PFSK-1 (cell line): ENCODE data around the gene BPGM. TPM values are rescaled to one million over a fixed set of nuclear protein-coding genes. Genes with fewer than 3 reads are reported as not detected.

Experiments
- FOXP2 ChIP-seq: optimal IDR thresholded peaks from 2 replicates; pipeline ENCODE3; 2011; ENCODE audit warnings: borderline replicate concordance, control low read depth, inconsistent platforms; ENCODE audit not compliant: insufficient read depth; ENCODE audit errors: extremely low read length, extremely low read depth
- POLR2AphosphoS5 ChIP-seq: IDR thresholded peaks from 2 replicates; pipeline ENCODE4 v1.6.1; 2012; ENCODE audit warnings: low read depth, mild to moderate bottlenecking, control low read depth, low read length, moderate library complexity
- REST ChIP-seq, 2 experiments: IDR thresholded peaks; 2 replicates each; pipeline versions ENCODE4 v1.6.1 to v1.8.0; 2011 to 2012; ENCODE audit warnings: low read depth in 2 of 2, low read length in 2 of 2, control low read depth in 1 of 2, inconsistent platforms in 1 of 2, mild to moderate bottlenecking in 1 of 2, moderate library complexity in 1 of 2; ENCODE audit not compliant: insufficient read depth in 1 of 2
- SIN3A ChIP-seq: IDR thresholded peaks from 2 replicates; pipeline ENCODE4 v1.6.1; 2012; ENCODE audit warnings: mild to moderate bottlenecking, low read length, moderate library complexity, borderline replicate concordance; ENCODE audit not compliant: insufficient read depth
- TAF1 ChIP-seq: IDR thresholded peaks from 2 replicates; pipeline ENCODE4 v1.6.1; 2012; ENCODE audit warnings: low read length, control low read depth, borderline replicate concordance; ENCODE audit not compliant: insufficient read depth
- polyA plus RNA-seq: library from polyadenylated mRNA; unstranded; fragments of >200 nt; gene quantifications from one replicate; pipeline ENCODE4 v1.2.1, GENCODE V29; 2012; ENCODE audit warnings: low read depth, missing spikeins; ENCODE audit not compliant: insufficient read length

BPGM gene
- 3.8 TPM for polyA plus RNA-seq

GRCh38 chr7:134646425-134647305 is at the start of gene BPGM:
Gene BPGM (plus strand): TSS chr7:134646853. CDS start chr7:134661508, 14,655 bp downstream.
- TF ChIP-seq POLR2AphosphoS5 = peak; percentile 78; the same call in 1 of the 2 replicates
- peak; percentile 80; the same call in 1 of the 2 replicates for TF ChIP-seq TAF1
- TF ChIP-seq FOXP2 = no peak

- no peak for TF ChIP-seq FOXP2
- TF ChIP-seq TAF1 = no peak
- TF ChIP-seq POLR2AphosphoS5 = no peak
- no peak for TF ChIP-seq REST (IDR thresholded peaks at IDR 0.05; ENCODE audit: insufficient read depth in 1 of 2, low read depth in 2 of 2, low read length in 2 of 2)
- TF ChIP-seq SIN3A = no peak
Measured at GRCh38 chr7:134599371-134599770, 47.3 kb upstream of the BPGM start.

- no peak for TF ChIP-seq REST (IDR thresholded peaks at IDR 0.05; ENCODE audit: insufficient read depth in 1 of 2, low read depth in 2 of 2, low read length in 2 of 2)
- TF ChIP-seq FOXP2 = no peak
- TF ChIP-seq POLR2AphosphoS5 = no peak
- no peak for TF ChIP-seq TAF1
- TF ChIP-seq SIN3A = no peak
Measured at GRCh38 chr7:134601459-134601858, 45.2 kb upstream of the BPGM start.

GRCh38 chr7:134602881-134603451 is 43.7 kb upstream of the BPGM start:
- TF ChIP-seq POLR2AphosphoS5 = no peak
- no peak for TF ChIP-seq TAF1
- no peak for TF ChIP-seq REST (IDR thresholded peaks at IDR 0.05; ENCODE audit: insufficient read depth in 1 of 2, low read depth in 2 of 2, low read length in 2 of 2)
- no peak for TF ChIP-seq FOXP2
- no peak for TF ChIP-seq SIN3A

- TF ChIP-seq POLR2AphosphoS5 = no peak
- TF ChIP-seq REST (IDR thresholded peaks at IDR 0.05; ENCODE audit: insufficient read depth in 1 of 2, low read depth in 2 of 2, low read length in 2 of 2) = no peak
- TF ChIP-seq FOXP2 = no peak
- TF ChIP-seq TAF1 = no peak
- TF ChIP-seq SIN3A = no peak
Measured at GRCh38 chr7:134605978-134606923, 40.4 kb upstream of the BPGM start.
